H1 (cell line): ENCODE measurements around the gene WDR27. TPM values are rescaled to one million over a fixed set of nuclear protein-coding genes. Genes with fewer than 3 reads are reported as not detected.

ENCODE experiments used
- ASH2L ChIP-seq: fragments of 200-600, 300-600 bp; sonication (generic); IDR thresholded peaks from one replicate; pipeline ENCODE4 v1.7.1; 2017; ENCODE audit warnings: low read length
- BRCA1 ChIP-seq: IDR thresholded peaks from 2 replicates; pipeline ENCODE4 v1.6.1; 2012; ENCODE audit warnings: low read depth, low read length, improper control_type of control experiment
- CHD1 ChIP-seq: IDR thresholded peaks from 2 replicates; pipeline ENCODE4 v1.6.1; 2012; ENCODE audit warnings: low read depth, low read length, improper control_type of control experiment
- CHD7 ChIP-seq: fragments of 300-600 bp; sonication (generic); IDR thresholded peaks from 2 replicates; pipeline ENCODE4 v1.7.1; 2012; ENCODE audit warnings: low read length, moderate library complexity, mild to moderate bottlenecking, inconsistent platforms; ENCODE audit not compliant: insufficient replicate concordance
- CREB1 ChIP-seq: IDR thresholded peaks from 2 replicates; pipeline ENCODE4 v1.6.1; 2012; ENCODE audit warnings: inconsistent platforms
- GABPA ChIP-seq: IDR thresholded peaks from 2 replicates; pipeline ENCODE4 v1.6.1; 2011; ENCODE audit warnings: mild to moderate bottlenecking, low read length, moderate library complexity, borderline replicate concordance; ENCODE audit not compliant: insufficient read depth
- JUND ChIP-seq: IDR thresholded peaks from 2 replicates; pipeline ENCODE4 v1.6.1; 2011; ENCODE audit warnings: mild to moderate bottlenecking, improper control_type of control experiment, low read length
- RAD21 ChIP-seq, 2 experiments: IDR thresholded peaks in 1 of 2; conservative IDR thresholded peaks in 1 of 2; 2 replicates each; pipeline ENCODE4 v1.6.1; 2011; ENCODE audit warnings: low read depth in 2 of 2, low read length in 2 of 2, improper control_type of control experiment in 1 of 2, inconsistent platforms in 1 of 2, mild to moderate bottlenecking in 1 of 2, moderate library complexity in 1 of 2
- RFX5 ChIP-seq: IDR thresholded peaks from 2 replicates; pipeline ENCODE4 v1.6.1; 2011; ENCODE audit warnings: low read depth, low read length, improper control_type of control experiment, borderline replicate concordance
- RNF2 ChIP-seq: fragments of 200-900, 300-1000 bp; sonication (generic); IDR thresholded peaks from 2 replicates; pipeline ENCODE4 v1.7.1; 2016; ENCODE audit warnings: borderline replicate concordance, low read depth, mild to moderate bottlenecking, antibody characterized with exemption, low read length; ENCODE audit not compliant: poor library complexity, severe bottlenecking; ENCODE audit errors: missing control alignments
- SUZ12 ChIP-seq: fragments of 200-600 bp; sonication (generic); IDR thresholded peaks from 2 replicates; pipeline ENCODE4 v1.6.1; 2012; ENCODE audit warnings: mild to moderate bottlenecking, inconsistent platforms, low read length, moderate library complexity, mixed read lengths
- YY1 ChIP-seq: IDR thresholded peaks from 2 replicates; pipeline ENCODE4 v1.6.1; 2011; ENCODE audit warnings: low read depth, mild to moderate bottlenecking, low read length
- polyA plus RNA-seq, 7 experiments: library from polyadenylated mRNA; depleted of rRNA in 3 of 7; stranded (reverse) in 5 of 7; unstranded in 2 of 7; fragments of >200 nt in 5 of 7; fragments of 200-250 nt in 2 of 7; gene quantifications; 1 replicate in 5 of 7; 2 replicates in 1 of 7; 4 replicates in 1 of 7; pipeline versions ENCODE4 v1.2.1 to v1.2.3, GENCODE V29; 2011 to 2013; ENCODE audit warnings: missing spikeins in 2 of 7, mixed read lengths in 2 of 7
- total RNA-seq: library from RNA; stranded (reverse); fragmentation: NEBNext Ultra II Directional; extraction: Animal tissue kit (Norgen Biotek cat#: 25700); gene quantifications from 2 replicates; pipeline ENCODE4 v1.2.1, GENCODE V29; 2021

Gene WDR27
- total and polyA plus RNA-seq, 2 of the 8 experiments (the other 6 are each of a cell fraction or from before 2014, with no cell fraction given): 53.6 to 68.6 TPM

- TF ChIP-seq CHD7 (no peak), RNF2 (no peak), RAD21 (IDR thresholded peaks at IDR 0.05 in 1 of 2, conservative IDR thresholded peaks at IDR 0.05 in 1 of 2; ENCODE audit: low read depth in 2 of 2, low read length in 2 of 2) (no peak), ASH2L (no peak), GABPA (no peak), BRCA1 (no peak), CHD1 (no peak), SUZ12 (no peak), JUND (no peak), CREB1 (no peak), RFX5 (no peak), YY1 (no peak)
Measured at GRCh38 chr6:169714178-169714577, 12.3 kb upstream of the WDR27 start (continued).
